GM23338 (cell line): Measurements from ENCODE around the gene ERC2. TPM values are rescaled to one million over a fixed set of nuclear protein-coding genes. Genes with fewer than 3 reads are reported as not detected.

Source experiments
- ATAC-seq: fragments of 200-7000 bp; cut with Tn5 transposase; 3 replicates; pipeline ENCODE4 v1.9.1; 2020
- DNase-seq: peaks from one replicate; pipeline ENCODE4 v3.0.0-alpha.2; 2015; ENCODE audit warnings: low spot score
- H2AFZ ChIP-seq: fragments of 200-600 bp; sonication (generic); 2 replicates; pipeline ENCODE4 v1.8.0; 2016; ENCODE audit warnings: antibody characterized with exemption, mild to moderate bottlenecking, moderate library complexity
- H3F3A ChIP-seq: fragments of 200-600 bp; sonication (generic); replicated peaks from 2 replicates; pipeline ENCODE4 v1.8.0; 2017; ENCODE audit warnings: antibody characterized with exemption, mixed run types, low read depth
- H3K27ac ChIP-seq: fragments of 200-600 bp; sonication (generic); 2 replicates; pipeline ENCODE4 v1.6.1; 2016; ENCODE audit warnings: low read depth
- H3K27me3 ChIP-seq: fragments of 200-600 bp; sonication (generic); 2 replicates; pipeline ENCODE4 v1.8.0; 2016; ENCODE audit warnings: mild to moderate bottlenecking, mixed run types, moderate library complexity; ENCODE audit not compliant: insufficient read depth
- H3K36me3 ChIP-seq: fragments of 200-600 bp; sonication (generic); 2 replicates; pipeline ENCODE4 v1.8.0; 2016; ENCODE audit warnings: mild to moderate bottlenecking; ENCODE audit not compliant: insufficient read depth
- H3K4me1 ChIP-seq: fragments of 200-600 bp; sonication (generic); 2 replicates; pipeline ENCODE4 v1.8.0; 2016; ENCODE audit warnings: mild to moderate bottlenecking, moderate library complexity; ENCODE audit not compliant: insufficient read depth
- H3K4me2 ChIP-seq: fragments of 200-600 bp; sonication (generic); 2 replicates; pipeline ENCODE4 v1.7.1; 2017; ENCODE audit warnings: mixed run types
- H3K4me3 ChIP-seq: fragments of 200-600 bp; sonication (generic); 2 replicates; pipeline ENCODE4 v1.6.1; 2016; ENCODE audit warnings: mixed run types
- H3K79me2 ChIP-seq: fragments of 200-600 bp; sonication (generic); replicated peaks from 2 replicates; pipeline ENCODE4 v1.8.0; 2017; ENCODE audit warnings: mild to moderate bottlenecking; ENCODE audit not compliant: insufficient read depth
- H3K9me2 ChIP-seq: fragments of 200-600 bp; sonication (generic); 2 replicates; pipeline ENCODE4 v1.8.0; 2017; ENCODE audit not compliant: insufficient read depth
- H4K20me1 ChIP-seq: fragments of 200-600 bp; sonication (generic); replicated peaks from 2 replicates; pipeline ENCODE4 v1.8.0; 2017; ENCODE audit warnings: mild to moderate bottlenecking; ENCODE audit not compliant: insufficient read depth
- H3K27ac Mint-ChIP-seq: 2 replicates; pipeline ENCODE4 v1.8.0; 2020; ENCODE audit warnings: inconsistent platforms, mild to moderate bottlenecking, moderate library complexity, mixed read lengths
- H3K27me3 Mint-ChIP-seq: 3 replicates; pipeline ENCODE4 v1.8.0; 2022; ENCODE audit warnings: low read depth, mild to moderate bottlenecking, moderate library complexity, mixed read lengths, inconsistent platforms; ENCODE audit not compliant: insufficient read depth, poor library complexity
- H3K36me3 Mint-ChIP-seq: 3 replicates; pipeline ENCODE4 v1.8.0; 2021; ENCODE audit warnings: low read depth, mild to moderate bottlenecking, inconsistent platforms, moderate library complexity, mixed read lengths
- H3K4me1 Mint-ChIP-seq: 3 replicates; pipeline ENCODE4 v1.8.0; 2020; ENCODE audit warnings: mild to moderate bottlenecking, inconsistent platforms, mixed read lengths
- H3K4me3 Mint-ChIP-seq: 3 replicates; pipeline ENCODE4 v1.8.0; 2021; ENCODE audit warnings: moderate library complexity, mild to moderate bottlenecking, inconsistent platforms, mixed read lengths
- H3K9me3 Mint-ChIP-seq: 3 replicates; pipeline ENCODE4 v1.8.0; 2020; ENCODE audit warnings: moderate library complexity, mild to moderate bottlenecking, inconsistent platforms, mixed read lengths
- CREB1 ChIP-seq: fragments of 250-450 bp; sonication (Bioruptor Pico); IDR thresholded peaks from 2 replicates; pipeline ENCODE4 v1.5.0; 2020; ENCODE audit warnings: low read depth, mild to moderate bottlenecking, moderate library complexity
- EZH2 ChIP-seq: fragments of 200-600 bp; sonication (generic); IDR thresholded peaks from one replicate; pipeline ENCODE4 v1.8.0; 2017; ENCODE audit warnings: antibody characterized with exemption, mild to moderate bottlenecking, low read depth; ENCODE audit not compliant: unreplicated experiment
- EZH2phosphoT487 ChIP-seq: fragments of 200-600 bp; sonication (generic); IDR thresholded peaks from one replicate; pipeline ENCODE4 v1.8.1; 2018; ENCODE audit warnings: antibody characterized with exemption; ENCODE audit not compliant: unreplicated experiment
- JUNB ChIP-seq: IDR thresholded peaks from one replicate; pipeline ENCODE4 v1.6.1; 2016; ENCODE audit warnings: antibody characterized with exemption; ENCODE audit not compliant: unreplicated experiment
- NANOG ChIP-seq: IDR thresholded peaks from 2 replicates; pipeline ENCODE4 v1.6.1; 2016; ENCODE audit warnings: antibody characterized with exemption, borderline replicate concordance
- polyA plus RNA-seq: library from polyadenylated mRNA; unstranded; fragments of >200 nt; fragmentation: Nextera tagmentation; extraction: Ambion mirVana; gene quantifications from 2 replicates; pipeline ENCODE4 v1.2.1, GENCODE V29; 2016
- total RNA-seq: library from RNA; depleted of rRNA; stranded (reverse); fragments of >200 nt; shearing (Covaris generic); gene quantifications from 2 replicates; pipeline ENCODE4 v1.2.3, GENCODE V29; 2014
- TF ChIP-seq, protein P1 (sequence below): fragments of 250-450 bp; sonication (Bioruptor Pico); IDR thresholded peaks from 2 replicates; pipeline ENCODE4 v1.5.0; 2020; ENCODE audit warnings: mild to moderate bottlenecking, moderate library complexity
- TF ChIP-seq, protein P2 (sequence below): IDR thresholded peaks from one replicate; pipeline ENCODE4 v1.6.1; 2018; ENCODE audit warnings: antibody characterized with exemption; ENCODE audit not compliant: unreplicated experiment
- TF ChIP-seq, protein P3 (sequence below), 2 experiments: fragments of 200-600 bp in 1 of 2; sonication (generic) in 1 of 2; conservative IDR thresholded peaks; 2 replicates each; pipeline versions ENCODE4 v1.5.1 to v1.6.1; 2016 to 2017; ENCODE audit warnings: antibody characterized with exemption in 2 of 2, low read depth in 2 of 2, mild to moderate bottlenecking in 2 of 2, moderate library complexity in 1 of 2

The ERC2 gene
- total and polyA plus RNA-seq, 2 experiments from 2014 or later: 11.8 to 13.7 TPM

DNA sequence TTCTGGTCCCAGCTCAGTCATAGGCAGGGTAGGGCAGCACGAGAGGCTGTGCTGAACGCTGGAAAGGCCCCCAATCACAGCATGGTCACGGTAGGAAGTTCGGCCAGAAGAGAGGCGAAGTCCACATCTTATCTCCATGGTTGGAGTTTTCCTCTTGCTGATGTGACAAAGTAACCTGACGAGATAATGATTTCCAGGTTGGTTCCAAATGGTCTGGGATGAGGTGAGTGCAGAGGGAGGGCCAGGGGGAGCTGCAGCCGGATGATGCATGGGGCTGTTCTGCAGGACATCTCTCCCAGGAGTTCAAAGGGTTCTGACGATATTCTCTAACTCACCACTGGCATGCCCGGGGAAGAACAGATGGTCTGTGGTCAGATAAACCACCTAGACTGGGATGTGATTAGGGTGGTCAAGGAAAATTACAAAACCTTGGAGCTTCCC lies 898.0 kb downstream of the ERC2 start:
- Histone ChIP-seq H2AFZ (no peak overlapping the region), H3K36me3 (no peaks in the 10 kb centered on the region), H3K79me2 (no peaks in the 10 kb centered on the region), H4K20me1 (no peaks in the 10 kb centered on the region), H3K27me3 (no peaks in the 10 kb centered on the region), H3K4me1 (peaks cover 26% of the 10 kb centered on the region), H3K4me3 (no peak overlapping the region), H3K4me2 (peak overlapping the region; percentile 36; the same call in 1 of the 2 replicates), H3F3A (peaks cover 10% of the 10 kb centered on the region; the same call in 1 of the 2 replicates), H3K27ac (peak overlapping the region; percentile 93; the same call in 1 of the 2 replicates), H3K9me2 (0 out of 2 replicates have a peak, but pooled peaks cover 3% of the 10 kb centered on the region)
- peak overlapping the region; percentile 40; the same call in 1 of the 2 replicates for H3K27ac Mint-ChIP-seq
- H3K9me3 Mint-ChIP-seq: no peaks in the 10 kb centered on the region; the same call in 2 of the 3 replicates
- peaks cover 3% of the 10 kb centered on the region; the same call in 1 of the 3 replicates for H3K36me3 Mint-ChIP-seq
- H3K27me3 Mint-ChIP-seq: peaks cover 18% of the 10 kb centered on the region
- DNase-seq (no peak), ATAC-seq (no peak)
- H3K4me3 Mint-ChIP-seq: no peak overlapping the region
- peaks cover 33% of the 10 kb centered on the region for H3K4me1 Mint-ChIP-seq
- no peak for TF ChIP-seq JUNB

DNA sequence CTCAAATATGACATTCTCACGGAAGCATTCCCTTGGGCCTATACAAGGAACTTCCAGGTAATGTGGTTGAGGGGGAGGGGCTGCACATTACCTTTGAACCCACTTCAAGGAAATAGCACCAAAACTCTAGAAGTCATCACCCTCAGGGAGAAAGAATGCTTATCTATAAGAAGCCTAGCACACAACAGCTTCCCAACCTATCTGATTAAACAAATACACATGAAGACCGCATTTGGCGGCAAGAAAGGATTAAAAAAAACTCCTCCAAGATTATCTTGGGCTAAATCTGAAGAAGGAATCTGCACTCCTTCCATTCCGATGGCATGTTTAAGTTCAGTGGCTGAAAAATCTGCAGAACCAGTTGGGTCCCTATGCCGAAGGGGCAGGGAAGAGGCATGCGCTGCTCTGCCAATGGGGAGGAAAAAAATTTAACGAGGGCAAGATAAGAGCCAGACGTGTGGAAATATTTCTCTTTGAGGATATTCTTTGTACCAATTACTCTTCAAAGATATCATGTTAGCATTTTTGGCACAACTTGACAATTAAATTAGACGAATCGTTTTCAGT lies 899.2 kb downstream of the ERC2 start:
- Mint-ChIP-seq H3K9me3 (no peaks in the 10 kb centered on the region; the same call in 2 of the 3 replicates), H3K4me1 (peaks cover 38% of the 10 kb centered on the region), H3K27ac (no peak overlapping the region), H3K4me3 (no peak overlapping the region), H3K36me3 (peaks cover 3% of the 10 kb centered on the region; the same call in 1 of the 3 replicates), H3K27me3 (peaks cover 18% of the 10 kb centered on the region)
- no peak for ATAC-seq
- no peak overlapping the region for H3K4me3 ChIP-seq
- DNase-seq: no peak
- TF ChIP-seq, protein P1, sequence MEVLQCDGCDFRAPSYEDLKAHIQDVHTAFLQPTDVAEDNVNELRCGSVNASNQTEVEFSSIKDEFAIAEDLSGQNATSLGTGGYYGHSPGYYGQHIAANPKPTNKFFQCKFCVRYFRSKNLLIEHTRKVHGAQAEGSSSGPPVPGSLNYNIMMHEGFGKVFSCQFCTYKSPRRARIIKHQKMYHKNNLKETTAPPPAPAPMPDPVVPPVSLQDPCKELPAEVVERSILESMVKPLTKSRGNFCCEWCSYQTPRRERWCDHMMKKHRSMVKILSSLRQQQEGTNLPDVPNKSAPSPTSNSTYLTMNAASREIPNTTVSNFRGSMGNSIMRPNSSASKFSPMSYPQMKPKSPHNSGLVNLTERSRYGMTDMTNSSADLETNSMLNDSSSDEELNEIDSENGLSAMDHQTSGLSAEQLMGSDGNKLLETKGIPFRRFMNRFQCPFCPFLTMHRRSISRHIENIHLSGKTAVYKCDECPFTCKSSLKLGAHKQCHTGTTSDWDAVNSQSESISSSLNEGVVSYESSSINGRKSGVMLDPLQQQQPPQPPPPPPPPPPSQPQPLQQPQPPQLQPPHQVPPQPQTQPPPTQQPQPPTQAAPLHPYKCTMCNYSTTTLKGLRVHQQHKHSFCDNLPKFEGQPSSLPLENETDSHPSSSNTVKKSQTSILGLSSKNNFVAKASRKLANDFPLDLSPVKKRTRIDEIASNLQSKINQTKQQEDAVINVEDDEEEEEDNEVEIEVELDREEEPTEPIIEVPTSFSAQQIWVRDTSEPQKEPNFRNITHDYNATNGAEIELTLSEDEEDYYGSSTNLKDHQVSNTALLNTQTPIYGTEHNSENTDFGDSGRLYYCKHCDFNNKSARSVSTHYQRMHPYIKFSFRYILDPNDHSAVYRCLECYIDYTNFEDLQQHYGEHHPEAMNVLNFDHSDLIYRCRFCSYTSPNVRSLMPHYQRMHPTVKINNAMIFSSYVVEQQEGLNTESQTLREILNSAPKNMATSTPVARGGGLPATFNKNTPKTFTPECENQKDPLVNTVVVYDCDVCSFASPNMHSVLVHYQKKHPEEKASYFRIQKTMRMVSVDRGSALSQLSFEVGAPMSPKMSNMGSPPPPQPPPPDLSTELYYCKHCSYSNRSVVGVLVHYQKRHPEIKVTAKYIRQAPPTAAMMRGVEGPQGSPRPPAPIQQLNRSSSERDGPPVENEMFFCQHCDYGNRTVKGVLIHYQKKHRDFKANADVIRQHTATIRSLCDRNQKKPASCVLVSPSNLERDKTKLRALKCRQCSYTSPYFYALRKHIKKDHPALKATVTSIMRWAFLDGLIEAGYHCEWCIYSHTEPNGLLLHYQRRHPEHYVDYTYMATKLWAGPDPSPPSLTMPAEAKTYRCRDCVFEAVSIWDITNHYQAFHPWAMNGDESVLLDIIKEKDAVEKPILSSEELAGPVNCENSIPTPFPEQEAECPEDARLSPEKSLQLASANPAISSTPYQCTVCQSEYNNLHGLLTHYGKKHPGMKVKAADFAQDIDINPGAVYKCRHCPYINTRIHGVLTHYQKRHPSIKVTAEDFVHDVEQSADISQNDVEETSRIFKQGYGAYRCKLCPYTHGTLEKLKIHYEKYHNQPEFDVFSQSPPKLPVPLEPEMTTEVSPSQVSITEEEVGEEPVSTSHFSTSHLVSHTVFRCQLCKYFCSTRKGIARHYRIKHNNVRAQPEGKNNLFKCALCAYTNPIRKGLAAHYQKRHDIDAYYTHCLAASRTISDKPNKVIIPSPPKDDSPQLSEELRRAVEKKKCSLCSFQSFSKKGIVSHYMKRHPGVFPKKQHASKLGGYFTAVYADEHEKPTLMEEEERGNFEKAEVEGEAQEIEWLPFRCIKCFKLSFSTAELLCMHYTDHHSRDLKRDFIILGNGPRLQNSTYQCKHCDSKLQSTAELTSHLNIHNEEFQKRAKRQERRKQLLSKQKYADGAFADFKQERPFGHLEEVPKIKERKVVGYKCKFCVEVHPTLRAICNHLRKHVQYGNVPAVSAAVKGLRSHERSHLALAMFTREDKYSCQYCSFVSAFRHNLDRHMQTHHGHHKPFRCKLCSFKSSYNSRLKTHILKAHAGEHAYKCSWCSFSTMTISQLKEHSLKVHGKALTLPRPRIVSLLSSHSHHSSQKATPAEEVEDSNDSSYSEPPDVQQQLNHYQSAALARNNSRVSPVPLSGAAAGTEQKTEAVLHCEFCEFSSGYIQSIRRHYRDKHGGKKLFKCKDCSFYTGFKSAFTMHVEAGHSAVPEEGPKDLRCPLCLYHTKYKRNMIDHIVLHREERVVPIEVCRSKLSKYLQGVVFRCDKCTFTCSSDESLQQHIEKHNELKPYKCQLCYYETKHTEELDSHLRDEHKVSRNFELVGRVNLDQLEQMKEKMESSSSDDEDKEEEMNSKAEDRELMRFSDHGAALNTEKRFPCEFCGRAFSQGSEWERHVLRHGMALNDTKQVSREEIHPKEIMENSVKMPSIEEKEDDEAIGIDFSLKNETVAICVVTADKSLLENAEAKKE (CRISPR knock-in tag): no peak
- TF ChIP-seq, protein P2, sequence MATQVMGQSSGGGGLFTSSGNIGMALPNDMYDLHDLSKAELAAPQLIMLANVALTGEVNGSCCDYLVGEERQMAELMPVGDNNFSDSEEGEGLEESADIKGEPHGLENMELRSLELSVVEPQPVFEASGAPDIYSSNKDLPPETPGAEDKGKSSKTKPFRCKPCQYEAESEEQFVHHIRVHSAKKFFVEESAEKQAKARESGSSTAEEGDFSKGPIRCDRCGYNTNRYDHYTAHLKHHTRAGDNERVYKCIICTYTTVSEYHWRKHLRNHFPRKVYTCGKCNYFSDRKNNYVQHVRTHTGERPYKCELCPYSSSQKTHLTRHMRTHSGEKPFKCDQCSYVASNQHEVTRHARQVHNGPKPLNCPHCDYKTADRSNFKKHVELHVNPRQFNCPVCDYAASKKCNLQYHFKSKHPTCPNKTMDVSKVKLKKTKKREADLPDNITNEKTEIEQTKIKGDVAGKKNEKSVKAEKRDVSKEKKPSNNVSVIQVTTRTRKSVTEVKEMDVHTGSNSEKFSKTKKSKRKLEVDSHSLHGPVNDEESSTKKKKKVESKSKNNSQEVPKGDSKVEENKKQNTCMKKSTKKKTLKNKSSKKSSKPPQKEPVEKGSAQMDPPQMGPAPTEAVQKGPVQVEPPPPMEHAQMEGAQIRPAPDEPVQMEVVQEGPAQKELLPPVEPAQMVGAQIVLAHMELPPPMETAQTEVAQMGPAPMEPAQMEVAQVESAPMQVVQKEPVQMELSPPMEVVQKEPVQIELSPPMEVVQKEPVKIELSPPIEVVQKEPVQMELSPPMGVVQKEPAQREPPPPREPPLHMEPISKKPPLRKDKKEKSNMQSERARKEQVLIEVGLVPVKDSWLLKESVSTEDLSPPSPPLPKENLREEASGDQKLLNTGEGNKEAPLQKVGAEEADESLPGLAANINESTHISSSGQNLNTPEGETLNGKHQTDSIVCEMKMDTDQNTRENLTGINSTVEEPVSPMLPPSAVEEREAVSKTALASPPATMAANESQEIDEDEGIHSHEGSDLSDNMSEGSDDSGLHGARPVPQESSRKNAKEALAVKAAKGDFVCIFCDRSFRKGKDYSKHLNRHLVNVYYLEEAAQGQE: no peak
- TF ChIP-seq JUNB (no peak), CREB1 (no peak), EZH2phosphoT487 (no peak), NANOG (no peak), EZH2 (no peak)
- TF ChIP-seq, protein P3, sequence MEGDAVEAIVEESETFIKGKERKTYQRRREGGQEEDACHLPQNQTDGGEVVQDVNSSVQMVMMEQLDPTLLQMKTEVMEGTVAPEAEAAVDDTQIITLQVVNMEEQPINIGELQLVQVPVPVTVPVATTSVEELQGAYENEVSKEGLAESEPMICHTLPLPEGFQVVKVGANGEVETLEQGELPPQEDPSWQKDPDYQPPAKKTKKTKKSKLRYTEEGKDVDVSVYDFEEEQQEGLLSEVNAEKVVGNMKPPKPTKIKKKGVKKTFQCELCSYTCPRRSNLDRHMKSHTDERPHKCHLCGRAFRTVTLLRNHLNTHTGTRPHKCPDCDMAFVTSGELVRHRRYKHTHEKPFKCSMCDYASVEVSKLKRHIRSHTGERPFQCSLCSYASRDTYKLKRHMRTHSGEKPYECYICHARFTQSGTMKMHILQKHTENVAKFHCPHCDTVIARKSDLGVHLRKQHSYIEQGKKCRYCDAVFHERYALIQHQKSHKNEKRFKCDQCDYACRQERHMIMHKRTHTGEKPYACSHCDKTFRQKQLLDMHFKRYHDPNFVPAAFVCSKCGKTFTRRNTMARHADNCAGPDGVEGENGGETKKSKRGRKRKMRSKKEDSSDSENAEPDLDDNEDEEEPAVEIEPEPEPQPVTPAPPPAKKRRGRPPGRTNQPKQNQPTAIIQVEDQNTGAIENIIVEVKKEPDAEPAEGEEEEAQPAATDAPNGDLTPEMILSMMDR (conservative IDR thresholded peaks at IDR 0.05; ENCODE audit: low read depth in 2 of 2): no peak
- no peaks in the 10 kb centered on the region for H4K20me1 ChIP-seq
- no peaks in the 10 kb centered on the region for H3K36me3 ChIP-seq
- H3K27ac ChIP-seq: no peak overlapping the region
- no peaks in the 10 kb centered on the region for H3K79me2 ChIP-seq
- H3K27me3 ChIP-seq: no peaks in the 10 kb centered on the region
- peaks cover 10% of the 10 kb centered on the region; the same call in 1 of the 2 replicates for H3F3A ChIP-seq
- H3K4me1 ChIP-seq: peaks cover 26% of the 10 kb centered on the region
- H3K9me2 ChIP-seq: 0 out of 2 replicates have a peak, but pooled peaks cover 3% of the 10 kb centered on the region
- no peak overlapping the region for H3K4me2 ChIP-seq
- no peak overlapping the region for H2AFZ ChIP-seq
